Colon (tissue), 2 donors: ENCODE measurements around the gene TIAL1.
"Not testable (repeated sequence)": the region's sequence is repeated elsewhere in the genome, so short reads cannot be mapped to it uniquely, and the experiment has no call there.

Experiments
- FAIRE-seq: peaks from 2 replicates; lab custom pipeline; 2012; peaks lifted over from hg19 to GRCh38; lab: Jason Lieb, UNC
- donor health status: control.
- donor health status: control.

TIAL1 gene

DNA sequence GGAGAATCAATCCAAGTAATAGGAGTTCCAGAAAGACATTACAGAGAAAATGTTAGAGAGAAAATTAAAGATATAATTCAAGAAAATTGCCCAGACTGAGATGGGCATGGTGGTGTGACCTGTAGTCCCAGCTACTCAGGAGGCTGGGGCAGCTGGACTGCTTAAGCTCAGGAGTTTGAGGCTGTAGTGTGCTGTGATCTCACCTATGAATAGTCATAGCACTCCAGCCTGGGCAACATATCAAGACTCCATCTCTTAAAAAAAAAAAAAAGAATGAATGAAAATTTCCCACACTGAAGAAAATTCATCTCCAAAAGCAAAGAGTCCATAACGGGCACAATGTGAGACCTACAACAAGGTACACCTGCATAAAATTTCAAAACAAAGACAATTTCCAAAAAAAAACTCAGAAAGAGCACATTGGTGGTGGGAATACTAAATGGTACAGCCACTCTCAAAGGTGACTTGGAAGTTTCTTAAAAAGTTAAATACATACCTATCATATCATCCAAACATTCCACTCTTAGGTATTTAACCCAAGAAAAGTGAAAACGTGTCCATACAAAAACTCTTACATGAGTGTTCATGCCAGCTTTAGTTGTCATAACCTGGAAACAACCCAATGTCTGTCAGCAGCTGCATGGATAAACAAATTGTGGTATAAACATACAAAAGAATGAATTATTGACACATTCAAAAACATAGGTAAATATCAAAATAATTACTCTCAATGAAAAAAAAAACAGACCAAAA lies 47.3 kb downstream of the TIAL1 start:
- no peak for FAIRE-seq

DNA sequence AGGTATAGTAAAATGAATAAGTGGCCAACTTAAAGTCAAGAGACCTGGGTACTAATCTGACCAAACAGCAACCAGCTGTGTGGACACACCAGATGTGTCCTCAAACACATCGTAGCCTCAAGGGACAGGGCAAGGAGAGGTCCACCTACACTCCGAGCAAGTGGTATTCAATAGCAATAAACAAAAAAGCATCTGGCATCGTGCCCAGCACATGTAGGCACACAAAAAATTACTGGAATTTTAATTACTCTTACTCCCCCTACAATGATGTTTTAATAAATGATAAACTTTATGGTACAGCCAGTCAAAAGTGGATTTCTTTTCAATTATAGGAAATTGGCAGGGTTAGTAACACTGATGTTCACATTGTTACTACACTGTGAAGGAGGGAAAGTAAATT lies 50.8 kb downstream of the TIAL1 start:
- no peak for FAIRE-seq

DNA sequence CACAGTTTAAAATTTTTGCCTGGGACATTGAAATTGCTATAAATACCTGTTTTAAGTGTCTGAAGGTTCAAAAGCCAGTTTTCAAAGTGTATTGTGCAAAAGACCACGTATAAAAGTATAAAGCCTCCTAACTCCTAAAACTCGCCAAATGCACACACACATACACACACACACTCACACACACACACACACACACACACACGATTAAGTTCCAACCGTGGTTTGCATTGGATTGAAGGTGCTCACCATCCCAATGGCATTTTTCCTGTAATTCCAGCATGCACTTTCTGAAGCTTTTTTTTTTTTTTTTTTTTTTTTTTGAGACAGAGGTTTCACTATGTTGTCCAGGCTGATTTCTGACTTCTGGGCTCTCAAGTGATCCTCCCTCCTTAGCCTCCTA lies 51.5 kb downstream of the TIAL1 start:
- no peak for FAIRE-seq

DNA sequence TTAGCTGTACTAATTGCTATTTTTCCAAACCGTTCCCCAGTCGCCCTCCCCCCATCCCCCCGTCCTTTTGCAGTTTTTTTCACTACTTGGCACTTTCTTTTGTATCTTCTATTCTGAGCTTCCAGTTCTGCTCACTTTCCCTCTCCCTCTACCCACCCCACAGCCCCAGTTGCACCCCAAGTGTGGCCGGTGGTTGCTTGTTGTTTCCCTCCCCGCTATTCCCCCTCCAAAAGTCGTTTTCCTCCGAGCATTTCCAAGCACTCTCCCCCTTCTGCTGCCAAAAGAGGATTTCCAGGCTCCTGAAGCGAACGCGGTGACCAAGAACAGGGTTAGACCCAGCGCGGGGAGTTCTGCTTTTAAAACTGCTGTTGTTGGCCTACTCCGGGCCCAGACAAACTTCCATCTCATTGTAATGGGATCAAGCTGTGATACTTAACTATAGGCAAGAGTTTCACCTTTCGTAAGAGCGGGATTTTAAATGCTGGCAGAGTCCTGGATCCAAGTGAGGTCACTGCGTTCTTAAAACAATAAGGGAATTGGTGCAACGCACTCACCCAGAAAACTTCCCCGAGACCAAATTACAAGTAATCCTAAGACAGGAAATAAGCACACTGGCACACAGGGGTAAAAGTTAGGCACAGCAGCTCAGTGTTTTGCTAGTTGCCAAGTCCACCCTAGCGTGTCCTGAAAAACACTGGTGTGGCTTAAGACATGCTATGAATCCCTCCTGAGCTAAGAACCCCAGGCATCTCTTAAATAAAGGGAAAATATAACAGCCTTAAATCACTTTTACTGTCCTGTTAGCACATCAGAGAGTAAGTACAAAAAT lies 52.7 kb downstream of the TIAL1 start:
- FAIRE-seq = no peak

DNA sequence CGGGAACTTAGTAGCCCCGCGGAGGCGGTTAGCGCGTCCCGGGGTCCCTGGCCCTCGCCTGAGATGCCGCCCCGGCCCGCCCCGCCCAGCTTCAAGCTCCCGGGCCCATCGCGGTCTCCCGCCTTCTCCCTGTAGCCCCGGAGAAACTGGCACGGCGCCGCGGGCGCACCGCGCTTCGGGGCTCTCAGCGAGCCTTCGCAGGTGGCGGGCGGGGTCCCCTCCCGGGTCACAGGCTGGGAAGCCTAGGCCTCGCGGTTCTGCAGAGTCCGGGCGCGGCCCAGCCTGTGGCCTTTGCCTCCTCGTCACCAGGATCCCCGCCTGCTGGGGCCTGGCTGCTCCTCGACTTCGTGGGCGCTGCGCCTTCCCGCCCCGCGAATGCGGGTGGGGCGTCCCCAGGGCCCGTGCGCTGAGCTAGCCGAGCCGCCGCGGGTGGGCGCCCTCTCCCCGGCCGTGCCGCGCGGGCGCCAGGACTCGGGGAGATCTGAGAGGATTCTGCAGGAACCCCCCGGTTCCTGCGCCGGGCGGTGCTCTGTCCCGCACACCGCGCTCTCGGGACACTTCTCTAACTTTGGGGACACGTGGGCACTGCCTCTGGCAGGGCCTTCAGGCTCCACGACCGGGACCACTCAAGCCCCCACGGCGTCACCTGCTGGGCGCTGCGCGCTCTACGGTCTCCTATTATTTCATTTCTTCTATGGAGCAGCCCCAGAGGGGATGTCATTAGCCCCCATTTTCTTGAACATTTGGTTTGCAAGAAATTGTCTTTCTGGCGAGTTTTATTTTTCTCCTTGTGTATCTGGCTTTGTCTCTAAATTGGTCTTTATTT lies 53.6 kb downstream of the TIAL1 start:
- FAIRE-seq = no peak

DNA sequence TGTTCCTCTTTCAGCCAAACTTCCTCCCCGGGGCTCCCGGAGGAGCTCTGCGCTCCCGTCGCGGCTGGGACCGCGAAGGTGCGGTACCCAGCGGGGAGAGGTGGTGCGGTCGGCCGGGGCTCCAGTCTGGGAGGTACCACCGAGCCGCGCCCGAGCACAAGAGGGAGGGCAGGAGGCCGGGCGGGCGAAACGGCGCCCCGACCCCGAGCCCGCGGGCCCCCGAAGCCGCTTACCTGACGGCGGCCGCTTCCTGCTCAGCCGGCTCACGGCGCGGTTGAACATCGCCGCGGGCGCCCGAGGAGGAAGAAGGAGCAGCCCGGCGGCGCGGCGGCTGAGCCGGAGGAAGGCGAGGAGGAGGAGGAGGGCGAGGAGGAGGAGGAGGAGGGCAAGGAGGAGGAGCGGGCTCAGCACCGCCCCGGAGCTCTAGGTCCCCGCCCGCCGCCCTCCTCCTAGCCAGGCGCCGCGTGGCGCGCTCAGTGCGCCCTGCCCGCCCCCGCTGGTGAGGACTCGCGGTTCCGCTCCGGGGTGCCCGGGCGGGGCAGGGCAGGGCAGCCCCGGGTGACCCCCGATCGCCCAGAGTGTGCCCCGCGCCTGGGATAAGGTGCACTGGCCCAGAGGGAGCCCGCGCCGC lies 54.3 kb downstream of the TIAL1 start, which contains the start of gene RGS10:
Gene RGS10, minus strand, starts transcription at position 363 of the 631 bp plus-strand sequence. Its CDS starts 81 bp downstream, at position 282.
- FAIRE-seq = no peak

DNA sequence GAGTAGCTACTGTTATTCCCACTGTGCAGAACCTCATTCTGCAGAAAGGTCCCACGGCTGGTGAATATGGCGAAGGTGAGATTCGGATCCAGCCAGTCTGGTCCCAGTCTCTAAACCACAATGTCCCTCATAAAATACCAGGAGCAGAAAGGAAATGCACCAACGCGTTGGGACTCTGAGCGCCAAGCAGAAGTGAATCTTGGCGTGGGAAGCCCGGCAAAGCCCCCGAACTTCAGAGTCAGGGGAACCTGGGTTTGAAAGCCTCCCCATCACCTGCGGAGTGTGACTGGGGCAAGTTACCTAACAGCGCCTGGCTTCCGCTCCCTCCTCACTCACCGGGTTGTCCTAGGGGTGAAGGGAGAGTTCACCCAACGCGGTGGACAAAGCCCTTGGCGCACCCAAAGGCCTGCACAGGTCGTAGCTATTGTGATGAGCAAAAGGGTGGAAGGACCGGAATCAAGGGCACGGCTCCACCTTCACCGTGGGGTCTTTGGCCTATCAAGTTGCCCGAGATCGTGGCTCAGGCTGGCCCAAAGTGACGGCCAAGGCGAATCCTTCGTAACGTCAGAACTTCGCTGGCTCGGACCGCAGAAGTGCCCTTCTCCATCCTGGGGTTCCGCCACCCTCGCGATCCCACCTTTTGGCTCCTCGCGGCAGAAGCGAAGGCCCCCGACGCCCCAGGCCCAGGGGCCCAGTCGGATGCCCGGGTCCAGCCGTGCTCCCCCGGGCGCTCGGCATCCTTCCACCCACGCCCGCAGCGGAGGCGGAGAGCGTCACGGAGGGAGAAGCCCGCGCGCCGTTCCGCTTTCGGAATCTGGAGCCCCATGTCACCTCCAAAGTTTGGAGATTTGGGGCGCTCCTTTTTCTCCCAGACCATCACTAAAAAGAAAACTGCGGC lies 55.1 kb downstream of the TIAL1 start:
- FAIRE-seq = no peak

DNA sequence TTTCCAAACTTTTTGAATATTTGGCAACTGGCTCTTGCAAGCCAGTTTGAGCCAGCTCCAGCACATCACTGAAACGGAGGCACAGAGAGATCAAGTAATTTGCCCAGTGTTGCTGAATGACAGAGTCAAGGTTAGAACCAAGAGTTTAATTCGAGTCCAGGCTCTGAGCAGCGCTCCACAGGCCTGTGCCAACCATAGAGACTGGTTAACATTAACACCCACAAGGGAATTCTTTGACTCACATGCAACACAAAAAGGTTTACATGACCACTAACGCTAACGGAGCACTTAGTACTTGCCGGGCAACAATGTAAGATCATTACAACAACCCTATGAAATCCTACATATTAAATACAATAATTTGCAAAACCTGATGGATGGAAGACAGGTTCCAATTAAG lies 55.7 kb downstream of the TIAL1 start:
- no peak for FAIRE-seq

DNA sequence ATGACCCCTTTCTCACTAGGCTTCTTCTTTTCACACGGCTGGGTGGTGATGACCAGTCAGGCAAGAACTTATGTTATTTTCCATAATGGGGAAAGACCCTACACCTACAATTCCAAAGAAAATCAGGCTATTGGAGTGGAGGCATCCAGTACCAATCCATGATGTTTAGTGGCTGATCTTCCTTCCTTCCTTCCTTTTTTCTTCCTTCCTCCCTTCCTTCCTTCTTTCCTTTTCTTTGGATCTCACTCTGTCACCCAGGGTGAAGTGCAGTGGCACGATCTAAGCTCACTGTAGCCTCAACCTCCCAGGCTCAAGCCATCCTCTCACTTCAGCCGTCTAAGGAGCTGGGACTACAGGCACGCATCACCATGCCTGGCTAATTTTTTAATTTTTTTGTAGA lies 56.7 kb downstream of the TIAL1 start:
- FAIRE-seq = no peak

DNA sequence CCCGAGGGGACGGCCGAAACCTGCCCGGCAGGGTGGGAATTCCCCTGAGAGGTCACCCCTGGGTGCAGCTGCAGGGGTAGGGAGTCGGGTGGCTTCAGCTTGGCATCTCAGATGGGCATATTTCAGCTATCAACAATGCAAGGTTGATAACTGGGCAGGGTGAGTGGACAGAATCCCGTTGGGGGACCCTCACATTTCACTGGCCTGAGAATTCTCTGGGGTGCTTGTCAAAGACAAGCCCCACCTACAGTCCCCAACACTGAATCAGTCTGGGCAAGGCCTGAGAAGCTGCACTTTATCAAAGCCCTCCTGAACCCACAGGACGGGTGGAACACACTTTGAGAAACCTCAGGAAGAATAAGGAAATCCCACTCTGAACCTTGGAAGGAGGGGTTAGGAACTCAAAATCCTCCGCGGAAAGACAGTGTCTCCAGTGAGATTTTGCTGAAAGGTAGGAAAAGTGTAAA lies 57.4 kb downstream of the TIAL1 start:
- no peak for FAIRE-seq

DNA sequence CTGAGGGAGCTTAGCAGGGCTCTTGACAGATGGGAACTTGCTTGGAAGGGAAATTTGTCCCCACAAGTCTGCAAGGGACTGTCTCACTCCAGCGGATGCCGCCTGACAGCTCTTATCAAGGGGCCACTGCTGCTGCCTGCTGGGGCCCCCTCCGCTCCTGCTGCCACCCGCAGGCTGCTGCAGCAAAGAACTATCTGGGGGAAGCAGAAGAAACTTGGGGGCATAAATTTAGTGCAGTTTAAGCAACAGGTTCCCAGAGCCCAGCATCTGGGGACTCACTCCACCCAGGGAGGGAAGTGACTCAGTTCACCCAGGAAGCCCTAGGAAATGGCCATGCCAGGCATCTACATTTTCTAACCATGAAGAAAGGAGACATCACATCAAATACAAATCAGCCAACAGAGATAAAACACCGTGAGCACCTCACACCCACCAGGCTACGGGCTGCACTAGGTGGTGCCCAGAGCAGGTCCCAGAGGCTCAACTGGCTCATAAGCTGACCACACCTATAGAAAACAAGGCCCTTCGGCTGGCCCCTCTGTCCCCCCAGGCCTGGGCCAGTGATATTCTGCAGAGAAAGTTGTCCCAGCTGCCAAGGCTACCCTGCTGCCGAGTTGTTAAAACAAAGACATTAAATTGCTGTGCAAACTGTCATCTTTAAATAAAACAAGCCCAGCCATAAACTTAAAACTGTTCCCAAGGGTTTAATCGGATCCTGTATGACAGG lies 58.0 kb downstream of the TIAL1 start:
- FAIRE-seq = no peak

DNA sequence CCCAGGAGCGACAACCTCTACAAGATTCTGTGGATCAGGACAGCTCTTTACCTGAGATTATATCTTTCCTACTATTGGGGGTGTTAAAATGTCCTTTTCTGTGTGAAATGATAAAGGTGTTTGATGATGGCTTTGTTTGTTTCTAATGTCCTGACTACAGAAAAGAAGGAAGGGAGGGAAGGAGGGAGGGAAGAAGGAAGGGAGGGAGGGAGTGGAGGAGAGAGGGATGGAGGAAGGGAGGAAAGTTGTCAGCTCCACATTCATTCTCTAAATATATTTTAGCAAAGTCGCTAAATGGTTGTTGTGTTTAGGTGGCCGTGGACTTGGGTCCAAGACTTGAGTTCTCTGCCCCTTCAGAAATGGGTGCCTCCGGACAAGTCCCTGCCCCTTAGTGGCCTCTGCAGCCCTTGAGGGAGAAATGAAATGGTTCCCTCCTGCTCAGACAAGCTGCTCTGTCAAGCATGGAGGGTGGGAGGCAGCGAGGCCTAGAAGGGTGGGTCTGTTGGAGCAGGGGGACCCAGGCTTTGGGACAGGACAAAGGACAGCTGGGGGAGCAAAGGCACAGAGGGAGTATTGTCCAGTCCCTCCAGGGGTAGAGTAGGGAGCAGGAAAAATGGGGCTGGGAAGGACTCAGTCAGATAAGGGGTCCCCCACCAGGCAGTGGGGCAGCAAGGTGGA lies 58.7 kb downstream of the TIAL1 start:
- no peak for FAIRE-seq

DNA sequence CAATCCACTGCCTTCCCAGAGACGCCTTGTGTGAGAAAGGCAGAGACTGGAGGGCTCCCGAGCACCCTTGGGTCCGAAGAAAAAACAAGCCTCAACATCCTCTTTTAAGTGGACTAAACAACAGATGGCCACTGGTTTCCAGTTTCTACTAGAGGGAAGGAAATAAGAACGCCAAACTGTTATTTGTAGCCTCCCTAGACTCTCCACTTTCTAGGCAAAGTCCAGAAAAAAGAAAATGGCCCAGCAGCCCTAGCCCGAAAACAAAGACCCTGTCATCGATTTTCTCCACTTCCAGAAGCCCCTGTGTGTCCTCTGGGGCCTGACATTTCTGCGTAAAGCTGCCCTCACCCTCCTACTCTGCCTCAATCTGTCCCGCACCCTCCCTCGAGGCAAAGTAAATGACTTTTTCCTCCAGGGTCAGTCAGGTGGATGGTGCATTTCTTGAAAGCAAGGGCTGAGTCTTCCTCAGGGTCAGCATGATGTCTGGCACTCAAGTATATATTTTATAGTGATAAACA lies 60.2 kb downstream of the TIAL1 start:
- FAIRE-seq = no peak

DNA sequence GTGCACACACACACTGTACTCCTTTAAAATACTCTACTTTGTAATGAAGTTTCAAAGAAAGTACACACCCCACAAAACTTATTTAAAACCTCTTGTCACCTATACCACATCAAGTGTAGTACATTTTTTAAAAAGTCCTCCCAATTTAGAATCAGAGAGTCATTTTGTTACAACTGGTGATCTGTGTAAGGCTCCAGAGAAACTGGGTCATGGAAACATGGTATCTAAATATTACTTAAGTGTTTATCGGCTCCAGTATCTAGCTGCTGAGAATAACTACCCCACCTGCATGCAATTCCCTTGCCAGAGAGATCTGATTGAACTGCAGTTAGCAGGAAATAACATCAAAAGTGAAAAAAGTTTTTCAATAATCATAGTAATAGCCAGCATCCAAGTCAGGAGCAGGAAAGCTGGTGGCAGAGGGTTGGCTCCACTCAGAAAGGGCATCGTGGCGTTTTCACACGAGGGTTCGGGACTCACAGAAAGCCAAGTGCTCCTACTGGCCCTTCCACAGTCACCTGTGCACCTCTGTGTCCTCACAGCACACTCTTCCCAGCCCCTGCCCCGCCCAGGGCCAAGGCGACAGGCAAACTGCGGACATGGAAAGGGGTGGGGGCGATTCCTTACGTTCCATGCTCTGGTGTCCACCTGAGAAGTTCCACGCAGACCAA lies 60.8 kb downstream of the TIAL1 start:
- no peak for FAIRE-seq

DNA sequence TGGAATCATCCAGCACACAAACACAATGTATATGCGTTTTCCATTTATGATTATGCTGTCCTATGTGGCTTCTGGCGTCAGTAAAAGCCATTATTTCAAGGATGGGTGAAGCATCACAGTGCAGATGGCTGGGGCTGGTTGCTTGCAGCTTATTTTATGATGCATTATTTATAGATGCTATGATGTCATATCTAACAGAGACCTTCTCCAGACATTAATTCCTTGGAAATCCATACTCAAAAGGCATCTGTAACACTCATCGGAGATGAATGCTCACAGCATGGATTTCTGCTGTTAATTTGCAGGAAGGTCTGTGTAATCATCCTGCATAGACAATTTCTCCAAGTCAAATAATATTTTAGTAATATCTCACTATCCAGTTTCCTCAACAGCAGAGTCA lies 61.5 kb downstream of the TIAL1 start:
- FAIRE-seq = no peak

DNA sequence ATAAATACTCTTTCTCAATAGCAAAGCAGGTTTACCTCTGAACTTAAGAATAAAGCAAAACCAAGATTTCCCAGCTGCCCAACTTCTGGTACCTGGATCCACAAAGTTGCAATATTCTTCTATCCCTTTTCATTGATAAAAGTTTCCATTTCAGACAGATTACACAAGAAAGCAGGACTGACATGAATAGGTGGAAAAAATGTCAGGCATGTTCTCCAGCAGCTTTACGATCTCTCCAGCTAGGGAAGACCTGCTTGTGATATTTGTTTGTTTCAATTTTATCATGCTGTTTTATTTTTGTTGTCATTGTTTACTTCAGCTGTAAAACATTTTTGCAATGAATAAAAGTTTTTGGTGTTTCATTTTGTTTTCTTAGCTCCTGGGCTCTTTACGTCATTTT lies 63.3 kb downstream of the TIAL1 start:
- FAIRE-seq = no peak

DNA sequence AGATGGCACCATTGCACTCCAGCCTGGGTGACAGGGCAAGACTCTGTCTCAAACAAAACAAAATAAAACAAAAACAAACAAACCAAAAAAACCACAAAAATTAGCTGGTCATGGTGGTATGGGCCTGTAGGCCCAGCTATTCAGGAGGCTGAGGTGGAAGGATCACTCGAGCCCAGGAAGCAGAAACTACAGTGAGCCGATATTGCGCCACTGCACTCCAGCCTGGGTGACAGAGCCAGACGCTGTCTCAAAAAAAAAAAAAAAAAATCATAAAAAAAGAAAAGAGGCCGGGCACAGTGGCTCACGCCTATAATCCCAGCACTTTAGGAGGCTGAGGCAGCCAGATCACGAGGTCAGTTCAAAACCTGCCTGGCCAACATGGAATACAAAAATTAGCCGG lies 64.0 kb downstream of the TIAL1 start:
- not testable (repeated sequence) for FAIRE-seq

DNA sequence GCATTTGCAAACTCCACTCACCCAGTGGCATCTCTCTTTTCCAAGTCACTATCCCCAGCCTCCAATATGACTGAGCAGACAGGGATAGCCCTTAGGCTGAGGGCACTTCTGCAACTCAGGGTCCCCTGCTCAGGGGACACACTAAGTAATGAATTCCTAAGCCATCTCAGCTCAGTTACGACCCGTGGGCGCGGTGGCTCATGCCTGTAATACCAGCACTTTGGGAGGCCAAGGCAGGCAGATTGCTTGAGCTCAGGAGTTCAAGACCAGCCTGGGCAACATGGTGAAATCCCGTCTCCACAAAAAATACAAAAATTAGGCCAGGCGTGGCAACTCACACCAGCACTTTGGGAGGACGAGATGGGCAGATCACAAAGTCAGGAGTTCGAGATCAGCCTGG lies 64.5 kb downstream of the TIAL1 start:
- not testable (repeated sequence) for FAIRE-seq

DNA sequence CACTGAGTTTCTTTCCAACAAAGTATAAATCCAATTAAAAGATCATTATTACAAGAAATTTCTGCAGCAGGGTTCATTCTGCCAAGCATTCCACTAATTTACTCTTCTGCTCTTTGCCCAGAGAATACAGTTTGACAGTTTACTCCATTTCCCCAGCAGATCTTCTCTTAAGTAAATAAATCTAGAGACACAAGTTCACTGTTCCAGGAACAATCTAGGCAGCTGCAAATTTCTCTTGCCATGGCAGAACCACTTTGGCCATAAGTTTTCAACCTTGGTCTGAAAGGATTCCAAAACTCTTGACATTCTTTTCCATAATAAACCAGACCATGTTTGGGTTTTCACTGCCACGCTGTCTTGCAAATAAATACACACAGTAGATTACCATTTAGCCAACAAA lies 65.7 kb downstream of the TIAL1 start:
- no peak for FAIRE-seq
